Measurements from ENCODE around the gene NOL9.
"Not testable (repeated sequence)": the region's sequence is repeated elsewhere in the genome, so short reads cannot be mapped to it uniquely, and the experiment has no call there.

The NOL9 gene

DNA sequence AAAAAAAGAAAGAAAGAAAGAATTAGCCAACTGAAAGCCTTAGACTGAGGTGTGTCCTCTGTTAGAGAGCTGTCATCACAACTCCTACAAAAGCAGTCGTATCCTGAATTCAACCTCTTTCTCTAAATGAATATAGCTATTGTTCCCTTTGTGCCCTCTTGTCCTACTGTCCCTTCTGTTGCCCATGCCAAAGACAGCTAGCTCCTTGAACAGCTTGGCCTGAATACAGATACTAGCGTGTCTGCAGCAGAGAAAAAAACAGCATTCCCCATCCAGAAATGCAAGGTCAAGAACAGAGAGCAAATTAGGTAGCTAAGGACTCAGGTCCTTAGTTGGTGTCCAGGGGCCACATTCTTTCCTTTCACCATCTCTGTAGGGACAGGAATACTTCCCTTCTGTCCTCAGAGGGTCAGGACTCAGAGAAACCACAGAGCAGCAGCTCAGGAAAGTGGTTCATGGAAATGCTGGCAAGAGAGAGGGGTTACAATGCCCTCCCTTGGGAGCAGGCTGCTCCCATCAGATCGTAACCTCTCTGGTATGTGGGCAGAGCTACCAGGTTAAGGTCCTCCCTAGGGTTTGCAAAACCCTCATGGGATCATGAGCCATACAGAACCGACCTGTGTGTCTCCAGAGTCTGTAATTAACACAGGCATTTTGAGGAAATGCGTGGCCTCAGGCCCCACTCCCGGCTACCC, 23.7 kb upstream of the NOL9 start:
- DNase-seq (ENCODE audit: low read depth, low spot score) = no peak
- H3K4me3 ChIP-seq (ENCODE audit: low read length) = no peak overlapping the region

DNA sequence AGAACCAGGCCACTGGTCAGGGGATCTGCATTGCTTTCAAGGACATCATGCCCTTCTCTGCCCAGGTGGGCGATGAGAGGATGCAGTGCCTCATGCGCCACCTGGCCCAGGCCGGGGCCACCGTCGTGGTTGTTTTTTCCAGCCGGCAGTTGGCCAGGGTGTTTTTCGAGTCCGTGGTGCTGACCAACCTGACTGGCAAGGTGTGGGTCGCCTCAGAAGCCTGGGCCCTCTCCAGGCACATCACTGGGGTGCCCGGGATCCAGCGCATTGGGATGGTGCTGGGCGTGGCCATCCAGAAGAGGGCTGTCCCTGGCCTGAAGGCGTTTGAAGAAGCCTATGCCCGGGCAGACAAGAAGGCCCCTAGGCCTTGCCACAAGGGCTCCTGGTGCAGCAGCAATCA, 20.5 kb upstream of the NOL9 start:
- no peak overlapping the region for H3K4me3 ChIP-seq (ENCODE audit: low read length)
- DNase-seq (ENCODE audit: low read depth, low spot score) = no peak

DNA sequence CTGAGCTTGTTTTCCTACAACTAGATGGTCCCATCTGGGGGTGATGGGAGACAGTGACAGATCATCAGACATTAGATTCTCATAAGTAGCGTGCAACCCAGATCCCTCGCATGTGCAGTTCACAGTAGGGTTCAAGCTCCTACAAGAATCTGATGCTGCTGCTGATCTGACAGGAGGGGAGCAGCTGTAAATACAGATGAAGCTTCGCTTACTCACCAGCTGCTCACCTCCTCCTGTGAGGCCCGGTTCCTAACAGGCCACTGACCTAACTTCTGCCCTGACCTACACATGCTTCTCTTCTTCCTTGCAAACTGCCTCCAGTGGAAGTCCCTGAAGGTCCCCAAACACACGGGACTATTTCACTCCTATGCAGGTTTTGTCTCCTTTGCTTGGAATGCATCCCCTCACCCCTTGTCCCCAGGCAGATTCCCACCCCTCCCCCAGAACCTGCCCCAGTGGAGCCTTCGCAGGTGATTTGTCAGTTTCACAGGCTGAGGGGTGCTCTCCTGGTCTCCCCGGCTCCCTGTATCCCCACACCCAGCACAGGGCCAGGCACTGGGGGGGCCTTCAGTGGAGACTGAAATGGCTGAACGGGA, 19.8 kb upstream of the NOL9 start:
- DNase-seq (ENCODE audit: low read depth, low spot score) = no peak
- no peak overlapping the region for H3K4me3 ChIP-seq (ENCODE audit: low read length)

DNA sequence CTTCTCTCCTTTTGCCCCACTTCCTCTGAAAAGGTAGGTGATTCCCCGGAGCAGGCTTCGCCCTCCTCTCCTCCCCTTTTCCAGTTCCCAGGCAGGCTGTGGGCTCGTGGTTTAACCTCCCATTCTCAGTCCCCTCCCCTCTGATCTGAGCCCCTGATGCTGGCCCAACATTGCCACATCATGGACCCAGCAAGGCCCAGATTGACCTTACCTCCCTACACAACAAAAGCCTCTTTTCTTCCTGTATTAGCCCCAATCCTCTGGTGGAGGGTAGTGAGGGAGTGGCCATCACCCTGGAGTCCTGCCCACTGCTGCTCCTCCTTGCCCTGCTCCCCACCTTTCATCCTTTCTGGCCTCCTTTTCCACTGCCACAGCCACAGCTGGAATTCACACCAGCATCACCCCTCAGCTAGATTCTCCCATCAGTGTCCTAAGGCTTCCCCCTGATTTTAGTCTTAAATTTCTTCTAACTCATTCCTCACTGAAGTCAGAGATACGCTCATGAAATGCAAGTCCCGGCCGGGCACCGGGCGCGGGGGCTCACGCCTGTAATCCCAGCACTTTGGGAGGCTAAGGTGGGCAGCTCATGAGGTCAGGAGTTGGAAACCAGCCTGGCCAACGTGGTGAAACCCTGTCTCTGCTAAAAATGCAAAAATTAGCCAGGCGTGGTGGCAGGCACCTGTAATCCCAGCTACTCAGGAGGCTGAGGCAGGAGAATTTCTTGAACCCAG, 18.5 kb upstream of the NOL9 start:
- H3K4me3 ChIP-seq (ENCODE audit: low read length) = no peak overlapping the region
- no peak for DNase-seq (ENCODE audit: low read depth, low spot score)

DNA sequence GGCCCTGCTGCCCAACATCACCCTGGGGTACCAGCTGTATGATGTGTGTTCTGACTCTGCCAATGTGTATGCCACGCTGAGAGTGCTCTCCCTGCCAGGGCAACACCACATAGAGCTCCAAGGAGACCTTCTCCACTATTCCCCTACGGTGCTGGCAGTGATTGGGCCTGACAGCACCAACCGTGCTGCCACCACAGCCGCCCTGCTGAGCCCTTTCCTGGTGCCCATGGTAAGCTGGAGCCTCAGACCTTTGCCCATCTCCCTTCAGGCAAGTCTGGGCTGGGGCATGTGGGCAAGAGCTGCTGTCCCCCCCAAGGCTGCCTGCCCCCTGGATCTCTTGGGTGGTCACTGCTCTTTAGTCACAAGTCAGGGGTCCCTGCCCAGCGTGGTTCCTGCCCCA, 16.7 kb upstream of the NOL9 start:
- H3K4me3 ChIP-seq (ENCODE audit: low read length) = no peak overlapping the region
- no peak for DNase-seq (ENCODE audit: low read depth, low spot score)

DNA sequence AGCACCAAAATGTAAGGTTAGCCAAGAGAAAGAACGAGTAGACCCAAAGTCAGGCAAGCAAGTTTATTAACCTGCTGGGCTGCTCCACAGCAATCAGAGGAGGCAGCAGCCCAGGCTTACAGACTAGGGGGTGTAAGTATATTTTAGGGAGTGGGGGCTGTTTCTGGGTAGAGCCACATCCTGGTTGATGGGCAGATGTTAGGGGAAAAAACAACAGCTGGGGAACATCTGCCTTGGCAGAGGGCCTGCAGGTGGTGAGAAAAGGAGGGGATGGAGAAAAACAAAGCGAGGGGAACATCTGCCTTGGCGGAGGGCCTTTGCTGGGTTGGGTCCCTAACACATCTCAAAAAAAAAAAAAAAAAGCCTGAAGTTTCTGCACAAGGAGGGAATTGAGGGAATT, 15.8 kb upstream of the NOL9 start:
- H3K4me3 ChIP-seq (ENCODE audit: low read length) = no peak overlapping the region

DNA sequence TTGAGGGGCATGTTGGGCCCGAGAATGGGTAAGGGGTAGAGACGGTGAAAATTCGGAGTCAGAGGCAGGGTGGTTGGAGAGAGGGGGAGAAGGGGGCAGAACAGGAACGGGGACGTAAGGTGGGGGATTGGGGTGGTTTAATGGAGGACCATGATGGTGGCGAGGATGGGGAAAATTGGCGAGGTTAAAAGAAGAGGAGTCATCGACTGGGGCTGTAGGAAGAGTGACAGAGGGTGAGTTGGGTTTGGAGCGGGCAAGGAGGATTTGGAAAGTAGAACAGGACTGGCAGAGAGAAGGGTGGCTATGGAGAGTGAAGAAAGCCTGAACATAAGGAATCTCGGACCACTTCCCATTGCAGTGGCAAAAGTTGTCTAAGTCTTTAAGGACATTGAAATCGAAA, 14.7 kb upstream of the NOL9 start:
- no peak for DNase-seq (ENCODE audit: low read depth, low spot score)
- H3K4me3 ChIP-seq (ENCODE audit: low read length) = no peak overlapping the region

More for the DNA sequence above, 15.8 kb upstream of the NOL9 start:
- no peak for DNase-seq (ENCODE audit: low read depth, low spot score)

DNA sequence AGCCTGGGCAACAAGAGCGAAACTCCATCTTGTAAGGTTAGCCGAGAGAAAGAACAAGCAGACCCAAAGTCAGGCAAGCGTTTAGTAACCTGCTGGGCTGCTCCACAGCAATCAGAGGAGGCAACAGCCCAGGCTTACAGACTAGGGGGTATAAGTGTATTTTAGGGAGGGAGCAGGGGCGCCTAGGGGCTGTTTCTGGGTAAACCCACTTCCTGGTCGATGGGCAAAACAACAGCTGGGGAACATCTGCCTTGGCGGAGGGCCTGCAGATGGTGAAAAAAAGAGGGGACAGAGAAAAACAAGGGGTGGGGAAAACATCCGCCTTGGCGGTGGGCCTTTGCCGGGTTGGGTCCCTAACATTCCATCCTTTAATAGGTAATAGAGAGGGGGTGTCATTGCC, 6.0 kb upstream of the NOL9 start:
- no peak overlapping the region for H3K4me3 ChIP-seq (ENCODE audit: low read length)
- no peak for DNase-seq (ENCODE audit: low read depth, low spot score)

DNA sequence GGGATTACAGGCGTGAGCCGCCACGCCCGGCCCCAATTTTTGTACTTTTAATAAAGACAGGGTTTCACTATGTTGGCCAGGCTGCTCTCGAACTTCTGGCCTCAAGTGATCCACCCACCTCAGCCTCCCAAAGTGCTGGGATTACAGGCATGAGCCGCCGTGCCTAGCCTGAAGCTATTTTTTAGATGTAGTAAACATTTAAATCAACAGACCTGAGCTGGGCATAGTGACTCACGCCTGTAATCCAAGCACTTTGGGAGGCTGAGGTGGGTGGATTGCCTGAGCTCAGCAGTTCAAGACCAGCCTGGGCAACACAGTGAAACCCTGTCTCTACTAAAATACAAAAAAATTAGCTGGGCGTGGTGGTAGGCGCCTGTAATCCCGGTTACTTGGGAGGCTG, 4.8 kb upstream of the NOL9 start:
- H3K4me3 ChIP-seq (ENCODE audit: low read length); DNase-seq (ENCODE audit: low read depth, low spot score): not testable (repeated sequence)

DNA sequence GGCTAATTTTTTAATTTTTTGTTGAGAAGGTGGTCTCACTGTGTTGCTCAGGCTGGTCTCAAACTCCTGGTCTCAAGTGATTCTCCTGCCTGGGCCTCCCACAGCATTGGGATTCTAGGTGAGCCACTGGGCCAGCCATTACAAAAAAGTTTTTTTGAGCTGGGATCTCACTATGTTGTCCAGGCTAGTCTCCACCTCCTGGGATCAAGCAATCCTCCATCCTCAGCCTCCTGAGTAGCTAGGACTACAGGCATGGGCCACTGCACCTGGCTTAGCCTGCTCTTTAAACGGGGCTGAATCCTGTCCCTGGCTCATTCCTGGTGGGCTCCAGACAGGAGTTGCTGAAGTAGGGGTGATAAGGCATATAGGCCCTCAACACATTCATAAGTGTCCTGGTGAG, 3.3 kb upstream of the NOL9 start:
- no peak overlapping the region for H3K4me3 ChIP-seq (ENCODE audit: low read length)

DNA sequence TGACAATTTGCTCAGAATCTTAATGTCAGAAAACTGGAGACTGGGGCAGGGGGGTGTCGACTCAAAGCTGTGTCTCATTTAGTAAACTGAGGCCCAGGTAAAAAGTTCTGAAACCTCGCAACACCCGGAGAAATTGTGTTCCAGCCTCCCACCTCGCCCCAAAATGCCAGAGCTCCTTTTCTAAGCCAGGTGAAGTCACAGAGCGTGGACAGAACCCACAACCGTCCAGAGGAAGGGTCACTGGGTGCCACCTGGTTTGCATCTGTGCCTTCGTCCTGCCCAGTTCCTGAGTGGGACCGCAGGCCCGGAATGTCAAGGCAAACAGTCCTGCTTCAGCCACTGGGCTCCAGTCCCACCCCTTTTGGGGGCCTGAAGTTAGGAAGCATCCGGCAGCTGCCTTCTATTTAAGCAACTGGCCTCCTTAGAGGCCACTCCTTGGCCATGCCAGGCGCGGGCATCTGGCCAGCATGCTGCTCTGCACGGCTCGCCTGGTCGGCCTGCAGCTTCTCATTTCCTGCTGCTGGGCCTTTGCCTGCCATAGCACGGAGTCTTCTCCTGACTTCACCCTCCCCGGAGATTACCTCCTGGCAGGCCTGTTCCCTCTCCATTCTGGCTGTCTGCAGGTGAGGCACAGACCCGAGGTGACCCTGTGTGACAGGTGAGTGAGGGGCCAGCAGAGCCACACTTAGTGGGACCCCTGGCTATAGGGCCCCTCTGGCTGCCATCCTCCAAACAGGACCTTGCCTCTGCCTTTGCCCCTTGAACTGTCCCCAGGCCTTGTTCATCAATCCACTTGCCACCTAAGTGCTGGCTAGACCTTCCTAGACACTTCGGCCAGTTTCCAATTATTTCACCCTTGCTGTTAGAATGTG, 830 bp upstream of the NOL9 start, which contains the start of gene TAS1R1:
Gene TAS1R1 (plus strand): TSS at position 401 of the 872 bp plus-strand sequence. CDS start 67 bp downstream, at position 468.
- no peak for DNase-seq (ENCODE audit: low read depth, low spot score)

More for the DNA sequence above, 3.3 kb upstream of the NOL9 start:
- DNase-seq (ENCODE audit: low read depth, low spot score) = no peak

DNA sequence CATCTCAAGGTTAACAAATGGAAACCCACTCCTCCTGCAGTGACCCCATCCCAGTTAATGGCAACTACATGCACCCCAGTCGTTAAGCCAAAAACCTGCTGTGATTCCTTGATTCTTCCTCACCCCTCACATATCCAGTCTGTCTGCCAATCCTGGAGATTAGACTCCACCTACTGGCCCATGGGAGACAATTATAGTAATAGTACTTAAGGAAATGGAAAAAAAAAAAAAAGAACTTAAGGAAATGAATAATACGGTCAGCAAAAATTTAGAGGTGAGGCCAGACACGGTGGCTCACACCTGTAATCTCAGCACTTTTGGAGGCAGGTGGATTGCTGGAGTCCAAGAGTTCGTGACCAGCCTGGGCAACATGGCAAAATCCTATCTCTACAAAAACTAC, 7.0 kb downstream of the NOL9 start:
- no peak overlapping the region for H3K4me3 ChIP-seq (ENCODE audit: low read length)
- no peak for DNase-seq (ENCODE audit: low read depth, low spot score)

More for the DNA sequence above, 830 bp upstream of the NOL9 start, which contains the start of gene TAS1R1:
- H3K4me3 ChIP-seq (ENCODE audit: low read length) = peak within 1 kb of the TSS; percentile 93

DNA sequence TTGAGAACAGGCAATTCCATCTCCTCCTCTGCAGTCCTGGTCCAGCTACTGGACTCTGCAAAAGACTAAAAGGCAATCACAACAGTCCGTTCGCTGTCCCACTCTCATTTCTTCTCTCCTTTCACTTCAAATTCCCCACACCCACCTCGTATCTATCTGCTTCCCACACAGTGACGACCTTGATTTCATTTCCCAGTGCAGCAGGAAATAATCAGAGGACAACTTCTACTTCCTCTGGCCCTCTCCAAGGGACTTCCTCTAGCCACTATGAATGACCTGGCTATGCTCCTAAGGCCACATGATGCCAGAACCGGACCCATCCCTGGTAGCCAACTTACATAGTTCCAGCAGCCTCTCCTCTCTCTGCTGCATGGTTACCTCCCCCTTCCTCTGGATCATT, 8.0 kb downstream of the NOL9 start:
- H3K4me3 ChIP-seq (ENCODE audit: low read length) = no peak overlapping the region
- DNase-seq (ENCODE audit: low read depth, low spot score) = no peak

DNA sequence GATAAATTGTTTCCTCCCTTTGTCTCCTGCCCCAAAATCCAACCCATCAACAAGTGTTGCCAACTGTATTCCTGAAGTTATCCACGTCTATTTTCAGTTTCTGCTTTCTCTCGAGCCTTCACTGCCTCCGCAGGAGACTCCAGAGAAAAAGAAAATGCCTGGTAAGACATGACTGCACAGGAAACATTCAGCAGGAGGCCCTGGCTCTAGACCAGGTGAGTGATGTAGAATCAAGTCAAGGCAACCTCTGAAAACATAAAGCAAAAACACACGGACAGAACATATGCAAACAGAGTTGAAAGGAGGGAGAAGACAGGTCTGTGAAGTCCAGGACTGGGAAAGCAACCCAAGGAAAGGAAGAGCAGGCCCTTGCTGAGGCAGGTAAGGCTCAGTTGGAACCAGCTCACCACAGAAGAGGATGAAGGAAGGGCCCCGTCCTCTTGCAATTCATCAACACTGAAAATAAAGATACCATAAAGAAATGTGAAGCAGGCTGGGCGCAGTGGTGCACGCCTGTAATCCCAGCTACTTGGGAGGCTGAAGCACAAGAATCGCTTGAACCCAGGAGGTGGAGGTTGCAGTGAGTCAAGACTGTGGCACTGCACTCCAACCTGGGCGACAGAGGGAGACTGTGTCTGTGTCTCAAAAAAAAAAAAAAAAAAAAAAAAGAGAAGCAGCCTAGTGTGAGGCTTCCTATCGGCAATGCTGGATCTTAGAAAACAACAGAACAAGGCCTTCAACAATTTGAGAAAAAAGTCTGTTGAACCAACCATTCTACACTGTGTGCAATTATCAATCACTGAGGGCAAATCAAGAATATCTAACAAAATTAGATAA, 8.8 kb downstream of the NOL9 start:
- DNase-seq (ENCODE audit: low read depth, low spot score) = no peak
- H3K4me3 ChIP-seq (ENCODE audit: low read length) = no peak overlapping the region

DNA sequence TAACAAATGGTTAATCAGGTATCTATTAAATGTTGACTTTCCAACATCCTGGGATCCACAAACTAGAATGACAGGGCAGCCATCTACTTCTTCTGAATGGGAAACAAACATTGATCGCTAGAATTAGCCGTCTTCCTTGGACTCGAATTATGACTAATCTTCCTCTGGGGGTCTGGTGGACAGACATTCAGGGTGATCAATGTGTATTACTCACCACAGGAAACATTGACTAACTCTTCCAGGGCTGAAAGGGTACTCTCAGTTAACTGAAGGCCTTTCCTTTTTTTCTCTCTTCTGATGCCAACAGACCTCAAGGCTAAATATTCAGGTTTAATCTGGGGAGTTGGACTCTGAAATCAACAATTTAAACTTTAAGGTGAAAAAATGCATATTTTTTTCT, 9.5 kb downstream of the NOL9 start:
- no peak for DNase-seq (ENCODE audit: low read depth, low spot score)
- no peak overlapping the region for H3K4me3 ChIP-seq (ENCODE audit: low read length)

DNA sequence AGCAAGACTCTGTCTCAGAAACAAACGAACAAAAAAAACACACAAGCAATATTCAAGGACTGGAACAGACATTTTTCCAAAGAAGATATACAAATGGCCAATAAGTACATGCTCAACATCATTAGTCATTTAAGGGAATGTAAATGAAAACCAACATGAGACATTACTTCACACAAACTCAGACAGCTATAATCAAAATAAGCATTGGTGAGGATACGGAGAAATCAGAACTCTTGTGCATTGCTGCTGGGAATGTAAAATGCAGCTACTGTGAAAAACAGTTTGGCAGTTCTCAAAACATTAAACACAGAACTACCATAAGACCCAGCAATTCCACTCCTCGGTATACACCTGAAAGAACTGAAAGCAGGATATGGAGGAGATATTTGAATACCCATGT, 15.4 kb downstream of the NOL9 start:
- no peak for DNase-seq (ENCODE audit: low read depth, low spot score)
- no peak overlapping the region for H3K4me3 ChIP-seq (ENCODE audit: low read length)

DNA sequence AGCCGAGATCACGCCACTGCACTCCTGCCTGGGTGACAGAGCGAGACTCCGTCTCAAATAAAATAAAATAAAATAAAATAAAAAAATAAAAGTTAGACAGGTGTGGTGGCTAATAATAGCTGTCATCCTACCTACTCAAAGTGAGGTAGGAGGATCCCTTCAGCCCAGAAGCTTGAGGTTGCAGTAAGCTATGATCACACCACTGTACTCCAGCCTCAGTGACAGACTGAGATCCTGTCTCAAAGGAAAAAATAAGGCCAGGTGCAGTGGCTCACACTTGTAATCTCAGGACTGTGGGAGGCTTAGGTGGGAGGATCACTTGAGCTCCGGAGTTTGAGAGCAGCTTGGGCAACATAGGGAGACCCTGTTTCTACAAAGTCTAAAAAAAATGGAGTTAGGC, 18.0 kb downstream of the NOL9 start:
- no peak overlapping the region for H3K4me3 ChIP-seq (ENCODE audit: low read length)
- DNase-seq (ENCODE audit: low read depth, low spot score) = no peak

DNA sequence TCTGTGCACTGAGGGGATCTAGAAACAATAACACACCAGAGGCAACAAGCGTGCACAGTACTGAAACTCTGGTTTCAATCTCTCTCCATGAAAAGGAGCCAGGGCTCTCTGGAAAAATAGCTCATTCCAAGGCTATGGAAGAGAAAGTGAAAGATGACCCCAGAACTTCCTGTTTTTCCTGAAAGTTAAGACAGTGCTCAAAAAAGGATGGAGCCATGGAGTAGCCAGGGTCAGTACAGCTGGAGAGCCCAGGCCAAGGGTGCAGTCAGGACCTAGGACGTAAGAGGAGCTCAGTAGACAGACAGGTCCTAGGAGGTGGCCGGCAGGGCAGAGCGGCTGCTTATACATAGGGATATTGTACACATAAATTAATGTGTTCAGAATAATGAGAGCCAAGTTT, 19.1 kb downstream of the NOL9 start:
- no peak for DNase-seq (ENCODE audit: low read depth, low spot score)
- H3K4me3 ChIP-seq (ENCODE audit: low read length) = no peak overlapping the region
